ENCODE measurements around the gene PTX4.

The PTX4 gene

DNA sequence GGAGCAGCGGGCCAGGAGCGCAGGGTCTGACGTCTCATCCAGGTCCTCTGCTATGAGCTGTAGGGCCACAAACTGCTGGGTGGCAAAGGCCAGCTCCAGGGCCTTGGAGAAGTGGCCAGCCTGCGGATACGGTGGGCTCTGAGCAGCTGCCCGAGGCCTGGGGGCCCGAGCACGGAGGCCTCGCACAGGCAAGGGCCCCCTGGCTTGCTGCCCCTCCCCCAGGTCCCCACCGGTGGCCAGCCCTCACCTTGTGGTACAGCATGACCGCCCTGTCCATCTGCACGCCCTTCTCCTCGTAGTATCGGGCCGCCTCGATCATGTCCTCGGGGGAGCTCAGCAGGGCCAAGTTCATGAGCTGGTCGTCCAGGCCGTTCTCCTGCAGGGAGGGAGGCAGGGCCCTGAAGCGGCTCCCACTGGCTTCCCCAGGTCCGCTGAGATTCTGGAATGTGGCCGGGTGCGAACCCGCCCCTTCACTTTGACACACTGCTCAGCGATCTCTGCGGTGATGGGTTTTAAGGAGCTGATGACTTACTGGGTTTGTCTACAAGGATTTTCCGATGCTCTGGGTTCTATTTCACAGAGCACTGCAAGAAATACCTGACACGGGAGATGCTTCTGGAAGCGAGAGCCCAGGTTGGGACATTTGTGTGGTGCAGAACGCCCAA is 35.0 kb upstream of the PTX4 start:
- DNase-seq: no peak

DNA sequence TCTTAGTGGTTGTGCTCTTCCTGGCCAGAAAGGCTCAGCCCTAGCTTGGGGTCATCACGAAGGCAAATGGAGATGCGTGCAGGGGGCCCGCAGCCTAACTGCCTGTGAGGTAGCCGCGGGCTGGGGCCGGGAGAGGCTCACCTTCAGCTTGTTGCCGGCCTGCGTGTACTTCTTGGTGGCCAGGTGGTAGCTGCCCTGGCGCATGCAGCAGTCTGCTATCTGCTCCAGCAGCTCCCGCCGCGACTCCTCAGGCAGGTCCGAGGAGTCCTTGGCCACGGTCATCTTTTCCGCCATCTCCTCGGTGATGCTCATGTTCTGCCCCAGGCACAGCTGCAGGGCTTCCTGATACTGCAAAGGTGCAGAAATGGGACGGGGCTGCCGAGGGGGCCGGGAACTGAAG is 31.7 kb upstream of the PTX4 start:
- DNase-seq: no peak

DNA sequence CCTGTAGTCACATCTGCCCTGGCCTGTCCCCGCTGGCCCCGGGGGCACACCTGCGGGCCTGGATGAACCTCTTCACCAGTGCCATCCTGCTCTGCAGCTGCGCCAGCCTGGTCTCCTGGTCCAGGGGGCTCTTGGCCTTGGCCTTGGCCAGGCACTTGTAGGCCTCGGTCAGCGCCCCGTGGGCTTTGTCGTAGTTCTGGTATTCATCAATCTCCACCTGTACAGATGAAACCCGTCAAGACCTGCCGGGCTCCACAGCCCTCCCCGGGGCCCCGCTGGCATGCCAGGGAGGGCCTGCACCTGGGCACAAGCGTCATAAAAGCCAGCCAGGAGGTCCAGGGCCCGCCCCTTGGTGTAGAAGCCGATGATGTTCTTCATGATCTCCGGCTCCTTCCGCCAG is 31.1 kb upstream of the PTX4 start:
- DNase-seq: no peak

DNA sequence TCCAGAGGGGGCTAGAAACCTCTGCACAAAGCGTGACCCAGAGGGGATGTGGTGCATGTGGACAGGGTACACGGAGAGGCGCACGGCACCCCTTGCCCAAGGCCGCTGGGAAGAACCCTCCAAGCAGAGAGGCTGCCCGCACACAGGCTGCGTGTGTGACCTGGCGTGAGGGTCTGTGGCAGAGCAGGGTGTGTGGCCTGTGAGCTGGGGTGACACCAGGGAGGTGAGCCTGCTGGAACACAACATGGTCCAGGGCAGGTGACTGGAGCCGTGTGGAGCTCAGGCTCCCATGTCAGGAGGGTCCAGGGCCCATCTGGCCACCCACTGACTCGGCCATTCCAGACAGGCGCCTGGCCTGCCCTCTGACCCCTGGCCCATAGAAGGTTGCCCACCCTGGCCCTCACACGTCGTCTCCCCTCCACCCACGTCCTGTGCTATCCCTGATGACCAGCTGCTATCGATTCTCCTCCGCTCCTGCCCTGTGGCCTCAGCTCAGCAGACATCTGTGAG is 29.9 kb upstream of the PTX4 start:
- no peak for DNase-seq

DNA sequence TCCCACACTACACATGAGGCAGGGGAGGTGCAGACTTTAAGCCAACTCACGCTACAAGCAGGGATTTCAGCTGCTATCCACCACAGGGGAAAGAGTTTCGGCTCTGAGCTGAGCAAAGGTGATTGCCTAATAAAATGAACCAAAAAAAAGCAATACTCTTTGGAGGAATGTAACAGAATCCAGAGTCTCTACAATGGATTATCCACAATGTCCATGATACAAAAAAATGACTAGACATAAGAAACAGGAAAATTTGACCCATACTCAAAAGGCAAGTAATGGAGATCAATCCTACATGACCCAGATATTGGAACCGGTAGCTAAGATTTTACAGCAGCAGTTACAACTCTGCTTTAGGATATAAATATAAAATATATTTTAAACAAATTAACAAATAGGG is 25.8 kb upstream of the PTX4 start:
- DNase-seq: no peak

DNA sequence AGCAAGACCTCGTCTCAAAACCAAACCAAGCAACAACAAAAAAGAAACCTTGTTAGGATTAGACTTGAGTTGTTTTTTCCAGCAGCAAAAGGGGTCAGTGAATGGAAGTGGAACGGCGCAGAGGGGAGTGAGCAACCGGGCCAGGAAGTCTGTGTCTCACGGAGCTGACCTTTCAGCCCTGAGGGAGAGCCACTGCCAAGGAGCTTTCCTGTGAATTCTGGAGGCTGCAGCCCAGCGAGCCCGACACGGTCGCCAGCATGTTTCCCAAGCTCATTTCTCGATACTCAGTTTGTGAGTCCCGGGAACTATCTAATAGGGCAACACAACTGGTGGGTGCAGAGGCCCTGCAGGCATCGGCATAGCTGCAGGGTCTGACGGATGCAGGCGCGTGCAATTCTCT is 24.0 kb upstream of the PTX4 start:
- no peak for DNase-seq

DNA sequence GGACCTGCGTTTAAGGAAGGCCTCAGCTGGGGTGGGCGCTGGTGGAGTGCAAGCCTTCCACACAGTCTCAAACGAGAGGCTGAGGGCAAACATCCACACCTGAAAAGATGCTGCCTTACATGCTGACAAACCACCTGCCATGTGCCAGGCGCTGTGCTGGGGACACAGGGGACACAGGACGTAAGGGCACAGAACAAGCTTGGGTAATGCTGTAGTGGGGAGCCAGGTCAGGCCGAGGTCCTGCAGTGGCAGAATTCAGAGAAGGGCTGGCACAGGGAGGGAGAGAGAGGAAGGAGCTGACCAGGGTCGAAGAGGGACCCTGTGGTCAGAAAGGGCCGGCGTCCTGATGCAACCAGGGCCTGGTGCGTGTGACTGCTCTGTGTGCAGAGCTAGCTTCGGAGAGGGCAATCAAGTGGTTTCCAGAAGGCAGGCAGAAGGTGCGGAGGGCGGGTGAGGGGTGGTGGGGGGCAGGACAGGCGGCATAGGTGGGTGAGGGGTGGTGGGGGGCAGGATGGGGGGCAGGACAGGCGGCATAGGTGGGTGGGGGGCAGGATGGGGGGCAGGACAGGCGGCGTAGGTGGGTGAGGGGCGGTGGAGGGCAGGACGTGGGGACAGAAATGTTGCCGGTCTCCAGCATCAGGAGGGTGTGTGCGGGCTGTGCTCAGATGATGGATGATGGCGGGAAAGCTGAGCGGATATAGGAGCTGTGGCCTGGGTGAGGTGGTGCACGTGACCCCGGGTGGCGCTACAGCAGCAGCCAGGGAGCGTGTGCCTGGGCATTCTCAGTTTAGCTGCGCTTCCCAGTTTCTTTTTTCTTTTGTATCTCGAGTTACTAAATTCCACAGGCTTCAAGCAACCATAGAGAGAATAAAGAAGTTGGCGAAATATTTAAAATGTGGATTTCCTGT is 23.2 kb upstream of the PTX4 start:
- no peak for DNase-seq

DNA sequence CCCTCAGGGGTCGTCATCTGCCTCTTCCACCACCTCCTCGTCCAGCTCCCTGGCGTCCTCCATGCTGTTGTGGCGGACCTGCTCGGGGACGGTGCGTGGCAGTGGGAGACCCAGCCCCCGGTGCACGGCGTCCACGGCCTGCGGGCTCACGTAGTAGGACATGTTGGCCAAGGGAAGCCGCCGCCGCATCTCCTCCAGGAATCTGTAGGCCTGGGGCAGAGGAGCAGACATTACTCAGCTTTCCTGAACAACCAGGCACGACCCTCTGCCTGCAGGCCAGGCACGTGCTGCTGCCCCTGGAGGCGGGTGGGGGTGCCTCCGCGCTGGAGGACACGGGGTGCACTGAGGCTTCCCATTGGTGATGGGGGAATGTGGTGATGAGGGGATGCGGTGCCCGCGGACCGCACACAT is 22.2 kb upstream of the PTX4 start:
- DNase-seq: no peak

DNA sequence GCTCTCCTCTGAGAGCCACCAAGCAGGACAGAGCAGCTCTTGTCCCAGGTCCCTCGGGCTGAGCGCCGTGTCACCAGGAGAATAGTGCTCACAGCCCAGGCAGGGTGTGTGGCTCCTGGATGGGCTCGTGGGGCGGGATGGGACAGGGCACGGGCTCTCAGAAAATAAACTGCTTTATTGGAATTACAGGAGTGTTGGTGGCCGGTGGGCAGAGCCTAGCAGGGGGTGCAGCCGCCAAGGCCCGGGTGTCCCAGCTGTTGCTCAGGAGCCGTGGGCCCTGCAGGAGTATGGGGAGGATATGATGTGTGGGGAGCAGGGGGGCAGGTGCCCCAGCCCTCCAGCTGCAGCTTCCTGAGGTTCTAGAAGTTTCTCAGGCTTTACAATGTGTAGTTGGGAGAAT is 21.5 kb upstream of the PTX4 start:
- no peak for DNase-seq

DNA sequence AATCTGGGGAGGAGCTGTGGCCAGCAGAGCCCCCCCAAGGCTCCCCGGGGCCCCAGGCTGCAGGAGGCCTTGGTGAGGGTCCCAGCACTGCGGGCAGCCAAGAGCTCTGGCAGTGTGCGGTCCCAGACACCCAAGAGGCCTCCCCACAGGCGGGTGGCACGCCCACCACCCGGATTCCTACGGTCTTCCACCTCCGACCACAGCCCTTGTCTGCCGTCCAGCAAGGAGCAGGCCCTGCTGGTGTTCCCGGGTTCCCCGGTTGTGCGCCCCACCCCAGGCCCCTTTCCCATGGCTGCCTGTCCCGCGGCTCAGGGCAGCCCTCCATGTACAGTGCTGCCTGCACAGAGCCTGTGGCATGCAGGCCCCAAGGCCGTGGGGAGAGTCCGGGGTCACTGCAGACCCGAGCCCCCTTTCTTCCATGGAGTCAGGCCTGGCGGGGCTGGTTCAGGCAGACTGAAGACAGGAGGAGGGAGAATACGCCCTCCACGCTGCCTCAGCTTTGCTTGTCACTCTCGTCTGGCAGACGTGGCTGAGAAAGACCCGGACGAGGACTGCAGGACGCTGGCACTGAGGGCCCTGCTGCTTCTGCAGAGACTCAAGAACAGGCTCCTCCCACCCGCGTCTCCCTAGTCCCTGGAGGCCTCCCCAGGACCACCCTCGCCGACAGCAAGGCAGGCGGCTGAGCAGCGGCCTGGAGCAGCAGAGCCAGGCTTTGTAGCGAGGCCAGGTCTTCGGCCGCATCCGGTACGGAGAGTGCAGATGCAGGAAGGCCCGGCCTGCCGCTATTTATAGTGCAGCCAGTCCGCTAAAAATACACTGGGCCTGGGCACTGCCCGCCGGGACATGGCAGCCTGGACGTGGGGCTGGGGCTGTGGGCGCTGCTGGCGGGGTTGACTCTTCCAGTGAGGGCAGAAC is 20.8 kb upstream of the PTX4 start:
- no peak for DNase-seq

DNA sequence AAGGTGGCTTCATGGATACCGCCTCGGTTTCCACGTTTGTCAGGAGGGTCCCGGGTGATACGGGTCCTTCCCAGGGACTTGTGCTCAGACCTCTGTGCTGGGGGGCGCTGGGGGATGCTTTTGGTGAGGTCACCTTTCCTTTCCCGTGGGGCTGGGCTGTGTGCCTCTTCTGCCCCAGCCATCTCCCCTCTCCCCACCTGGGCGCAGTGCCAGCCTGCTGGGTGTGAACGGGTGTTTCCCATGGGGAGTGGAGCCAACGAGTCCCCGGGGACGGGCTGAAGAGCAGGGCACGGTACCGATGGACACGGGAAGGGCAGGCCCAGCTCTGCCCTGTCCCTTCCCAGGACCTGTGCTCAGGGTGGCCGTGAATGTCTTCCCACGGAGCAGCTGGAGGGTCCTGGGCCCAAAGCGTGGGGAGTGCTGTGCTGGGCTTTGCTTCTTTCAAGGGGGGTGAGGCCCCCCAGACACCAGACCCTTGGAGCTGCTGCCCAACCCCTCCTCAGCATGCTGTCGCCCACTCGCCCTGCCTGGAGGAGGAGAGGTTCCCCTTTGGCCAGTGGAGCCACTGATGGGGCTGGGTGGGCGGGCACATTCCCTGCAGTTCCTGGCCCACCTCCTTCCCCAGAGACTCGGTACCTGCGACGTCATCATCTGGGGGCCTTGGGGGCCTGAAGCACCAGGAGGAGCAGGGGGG is 19.9 kb upstream of the PTX4 start:
- no peak for DNase-seq

DNA sequence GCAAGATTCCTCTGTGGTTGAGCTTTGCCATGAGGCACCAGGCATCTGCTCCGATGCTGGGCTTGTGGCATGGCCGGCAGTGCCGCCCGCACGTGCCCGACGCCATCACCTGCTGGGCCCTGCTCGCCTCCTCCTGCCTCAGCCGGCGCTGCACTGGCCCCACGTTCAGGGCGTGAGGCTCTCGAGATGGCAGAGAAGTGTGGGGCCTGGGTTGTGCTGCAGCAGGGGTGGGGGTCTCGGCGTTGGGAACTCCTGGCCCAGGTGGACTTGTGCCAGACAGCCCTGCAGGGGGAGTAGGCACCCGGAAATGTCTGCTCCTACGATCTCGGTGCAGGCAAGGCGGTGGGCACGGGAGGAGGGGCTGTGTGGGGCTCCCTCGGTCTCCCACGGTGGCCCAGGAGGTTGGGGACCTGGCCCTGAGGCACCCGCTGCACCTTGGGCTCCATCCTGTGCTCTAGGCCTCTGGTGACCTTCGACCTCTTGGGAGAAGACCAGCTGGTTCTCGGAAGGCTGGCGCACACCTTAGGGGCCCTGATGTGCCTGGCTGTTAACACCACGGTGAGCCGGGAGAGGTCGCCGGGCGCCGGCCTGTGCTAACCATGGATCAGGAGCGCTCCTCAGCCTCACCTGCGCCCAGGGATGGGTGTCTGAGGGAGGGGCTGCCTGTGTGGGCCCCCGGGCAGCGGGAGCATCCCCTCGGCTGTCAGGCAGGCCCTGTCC is 17.9 kb upstream of the PTX4 start:
- DNase-seq: no peak

DNA sequence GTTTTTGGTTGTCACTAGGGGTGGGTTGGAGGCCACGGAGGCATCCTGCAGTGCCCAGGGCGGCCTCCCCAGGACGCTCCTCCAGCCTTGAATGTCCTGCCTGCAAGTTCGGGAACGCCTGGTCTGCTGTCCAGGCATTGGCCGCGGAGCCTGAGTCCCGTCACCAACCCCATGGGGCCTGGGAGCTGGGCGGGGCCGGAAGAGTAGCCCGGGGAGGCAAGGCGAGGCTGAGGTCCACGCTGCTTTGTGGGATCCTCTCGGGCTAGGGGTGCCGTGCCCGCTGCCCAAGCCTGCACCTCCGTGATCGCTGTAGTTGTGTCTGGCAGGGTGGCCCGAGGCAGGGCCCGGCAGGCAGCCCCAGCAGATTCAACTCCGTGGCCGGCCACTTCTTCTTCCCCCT is 17.2 kb upstream of the PTX4 start:
- DNase-seq: no peak

DNA sequence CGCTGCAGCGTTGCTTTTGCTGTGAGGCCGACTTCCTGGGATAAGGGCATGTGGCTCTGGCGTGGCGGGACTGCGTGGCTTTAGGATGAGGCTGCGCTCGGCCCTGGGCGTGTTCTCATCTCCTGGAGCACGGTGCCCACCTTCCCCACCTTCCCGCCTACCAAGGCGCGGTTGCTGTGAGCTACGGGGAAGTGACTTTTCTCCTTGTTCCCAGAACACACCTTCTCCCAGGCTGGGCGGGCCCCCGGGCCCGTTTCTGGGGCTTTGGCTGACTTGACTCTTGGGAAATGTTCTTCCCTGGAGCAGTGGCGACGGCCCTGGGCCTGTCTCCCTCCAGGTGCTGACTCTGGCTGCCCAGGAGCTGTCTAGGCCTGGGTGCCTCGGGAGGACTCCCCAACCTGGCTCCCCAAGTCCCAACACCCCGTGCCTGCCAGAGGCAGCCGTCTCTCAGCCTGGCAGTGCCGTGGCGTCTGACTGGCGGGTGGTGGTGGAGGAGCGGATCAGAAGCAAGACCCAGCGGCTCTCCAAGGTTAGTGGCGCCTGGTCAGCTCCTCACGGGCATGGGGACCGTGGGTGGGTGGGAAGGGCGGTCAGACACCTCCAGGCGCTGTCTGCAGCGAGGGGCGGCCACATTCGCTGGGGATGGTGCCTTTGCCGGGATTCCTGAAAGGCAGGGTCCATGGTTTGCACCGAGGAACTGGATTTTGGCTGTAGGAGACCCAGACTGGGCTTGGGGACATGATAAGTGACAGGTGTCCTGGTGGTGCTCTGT is 16.5 kb upstream of the PTX4 start:
- DNase-seq: no peak

DNA sequence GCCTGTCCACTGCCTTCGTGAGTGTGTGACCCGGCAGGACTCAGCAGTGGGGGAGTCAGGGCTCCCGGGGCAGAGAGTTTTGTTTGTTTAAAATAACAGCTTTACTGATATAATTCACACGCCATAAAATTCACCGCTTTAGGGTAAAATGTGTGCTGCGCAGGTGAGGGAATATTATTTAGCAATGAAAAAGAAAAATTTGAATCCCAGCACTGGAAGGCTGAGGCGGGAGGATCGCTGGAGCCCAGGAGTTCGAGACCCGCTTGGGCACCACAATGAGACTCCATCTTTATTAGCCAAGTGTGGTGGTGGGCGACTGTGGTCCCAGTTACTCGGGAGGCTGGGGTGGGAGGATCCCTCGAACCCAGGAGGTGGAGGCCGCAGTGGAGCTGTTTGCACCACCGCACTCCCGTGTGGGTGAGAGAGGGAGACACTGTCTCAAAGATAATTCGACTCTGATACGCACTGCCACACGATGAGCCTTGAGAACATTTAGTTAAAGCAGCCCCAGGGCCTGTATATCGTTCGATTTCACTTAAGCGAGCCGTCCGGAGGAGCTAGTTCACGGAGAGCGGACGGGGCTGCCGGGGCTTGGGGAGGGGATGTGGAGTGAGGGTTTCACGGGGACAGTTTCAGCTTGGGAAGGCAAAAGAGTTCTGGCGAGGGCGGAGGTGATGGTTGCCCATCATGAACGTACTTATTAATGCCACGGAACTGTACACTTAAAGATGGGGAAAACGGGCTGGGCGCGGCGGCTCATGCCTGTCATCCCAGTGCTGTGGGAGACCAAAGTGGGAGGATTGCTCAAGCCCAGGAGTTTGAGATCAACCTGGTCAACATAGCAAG is 14.6 kb upstream of the PTX4 start:
- no peak for DNase-seq

DNA sequence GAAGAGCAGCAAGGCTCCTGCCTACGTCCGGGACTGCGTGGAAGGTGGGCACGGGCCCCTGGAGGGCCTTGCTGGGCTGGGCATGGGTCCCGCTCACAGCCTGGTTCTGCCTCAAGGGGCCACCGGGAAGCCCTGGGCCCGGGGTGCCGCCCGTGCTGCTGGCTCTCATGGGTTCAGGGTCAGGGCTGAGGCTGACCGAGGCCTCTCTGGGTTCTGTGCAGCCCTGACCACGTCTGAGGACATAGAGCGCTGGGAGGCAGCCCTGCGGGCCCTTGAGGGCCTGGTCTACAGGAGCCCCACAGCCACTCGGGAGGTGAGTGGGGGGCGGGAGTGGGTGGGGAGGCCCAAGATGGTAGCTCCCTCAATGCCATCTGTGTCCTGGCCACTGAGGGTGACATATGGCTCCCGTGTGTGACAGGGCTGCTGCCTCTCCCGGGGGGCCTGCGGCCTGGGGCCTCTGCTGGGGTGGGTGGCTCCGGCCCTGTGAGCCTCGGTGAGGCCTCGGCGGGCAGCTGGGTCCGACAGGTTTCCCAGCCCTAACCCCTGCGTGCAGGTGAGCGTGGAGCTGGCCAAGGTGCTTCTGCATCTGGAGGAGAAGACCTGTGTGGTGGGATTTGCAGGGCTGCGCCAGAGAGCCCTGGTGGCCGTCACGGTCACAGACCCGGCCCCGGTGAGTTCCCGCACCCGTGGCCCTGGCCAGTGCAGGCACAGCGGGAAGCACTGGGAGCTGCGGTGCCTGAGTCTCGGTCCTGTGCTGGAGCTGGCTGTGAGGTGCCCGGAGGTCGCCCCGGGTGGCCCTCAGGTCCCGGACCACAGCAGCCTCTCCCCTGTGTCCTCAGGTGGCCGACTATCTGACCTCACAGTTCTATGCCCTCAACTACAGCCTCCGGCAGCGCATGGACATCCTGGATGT is 13.6 kb upstream of the PTX4 start:
- DNase-seq: no peak

DNA sequence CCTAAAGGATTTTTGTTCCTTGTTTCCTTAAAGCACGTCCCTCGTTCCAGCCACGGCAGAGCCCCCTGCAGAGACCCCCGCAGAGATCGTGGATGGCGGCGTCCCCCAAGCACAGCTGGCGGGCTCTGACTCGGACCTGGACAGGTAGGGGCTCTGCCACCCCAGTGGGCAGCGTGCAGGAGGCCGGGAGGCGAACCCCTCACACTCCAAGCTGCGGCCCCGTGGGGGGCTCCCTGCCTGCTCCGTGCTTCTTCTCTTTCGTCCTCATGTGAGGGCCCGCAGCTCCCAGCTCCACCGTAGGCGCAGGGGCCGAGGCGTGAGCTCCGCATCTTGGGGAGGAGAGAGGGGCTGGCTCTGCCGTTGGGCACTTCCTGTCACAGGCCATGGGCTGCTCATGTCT is 12.9 kb upstream of the PTX4 start:
- no peak for DNase-seq

DNA sequence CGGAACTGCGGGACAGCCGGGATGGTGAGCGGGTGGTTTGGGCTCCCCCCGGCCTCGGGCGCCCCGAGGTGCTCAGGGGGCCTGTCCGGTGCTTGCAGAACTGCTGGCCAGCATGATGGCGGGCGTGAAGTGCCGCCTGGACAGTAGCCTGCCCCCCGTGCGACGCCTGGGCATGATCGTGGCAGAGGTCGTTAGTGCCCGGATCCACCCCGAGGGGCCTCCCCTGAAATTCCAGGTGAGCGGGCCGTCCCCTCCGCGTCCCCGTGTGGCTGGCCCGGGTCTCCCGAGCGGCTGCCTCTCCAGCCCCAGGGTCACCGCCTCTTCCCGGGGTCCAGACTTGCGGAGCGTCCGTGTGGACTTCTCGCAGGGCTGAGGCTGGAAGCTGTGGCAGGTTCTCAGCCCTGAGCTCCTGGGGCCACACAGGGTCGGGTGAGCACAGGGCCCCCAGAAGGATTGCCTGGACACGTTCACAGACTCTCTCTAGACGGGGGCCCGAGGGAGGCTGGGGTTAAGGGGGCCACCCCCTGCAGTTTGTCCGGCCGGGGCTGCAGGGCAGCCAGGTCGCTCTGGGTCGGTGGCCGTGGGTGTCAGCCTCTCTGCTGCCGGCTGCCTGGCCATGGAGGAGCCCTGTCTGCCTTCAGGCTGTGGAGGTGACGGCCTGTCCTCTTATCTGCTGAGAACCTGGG is 11.9 kb upstream of the PTX4 start:
- DNase-seq: no peak
